ENCODE measurements around the gene RNF121. TPM values are rescaled to one million over a fixed set of nuclear protein-coding genes. Genes with fewer than 3 reads are reported as not detected.
"Not testable (repeated sequence)": the region's sequence is repeated elsewhere in the genome, so short reads cannot be mapped to it uniquely, and the experiment has no call there.

Gene RNF121
- 18.6 TPM for polyA plus RNA-seq (2013)

- peaks cover 10 to 26% (median 23%) of the 10 kb centered on the region in 4 experiments for H3K4me1 ChIP-seq (ENCODE audit: control extremely low read depth in 1 of 4, control insufficient read depth in 4 of 4, insufficient read depth in 4 of 4, low read length in 3 of 4)
- WGBS (ENCODE audit: insufficient coverage) = under 1% methylated on average over 30 of the region's 32 CpGs
- H3K4me3 ChIP-seq (ENCODE audit: control insufficient read depth in 1 of 7, extremely low read depth in 1 of 7, insufficient read depth in 4 of 7, low read depth in 2 of 7, low read length in 6 of 7) = peak within 1 kb of the TSS; percentile 84 to 100 (median 91)
- peaks cover 0 to 7% (median 6%) of the 10 kb centered on the region in 4 experiments for H3K36me3 ChIP-seq (ENCODE audit: control insufficient read depth in 4 of 4, insufficient read depth in 4 of 4, low read length in 3 of 4)
- peak within 1 kb of the TSS; percentile 99 to 100 for H3K27ac ChIP-seq (ENCODE audit: insufficient read depth in 1 of 2, low read depth in 1 of 2, low read length in 2 of 2, poor library complexity in 1 of 2, severe bottlenecking in 2 of 2)
- CTCF ChIA-PET = interaction anchor here (0.8 to 3.1 kb wide), 5 partner anchors 15 to 162 kb away, joined by 3 to 9 read pairs (median 5); no protein-coding TSS in a partner anchor
- peak; percentile 96 to 99 (median 98) for DNase-seq
- H3K9me3 ChIP-seq (ENCODE audit: control extremely low read depth in 1 of 5, control insufficient read depth in 4 of 5, insufficient read depth in 2 of 5, low read depth in 1 of 5, low read length in 4 of 5) = no peaks in the 10 kb centered on the region
- H3K27me3 ChIP-seq (replicated peaks in 2 of 5; ENCODE audit: control insufficient read depth in 4 of 5, insufficient read depth in 5 of 5, low read length in 4 of 5) = no peaks in the 10 kb centered on the region
- POLR2A ChIA-PET = interaction anchor here (0.5 to 1.8 kb wide), 2 partner anchors 14 to 427 kb away, joined by 5 to 6 read pairs; no protein-coding TSS in a partner anchor
Measured at GRCh38 chr11:71928737-71929443, at the start of gene RNF121. RNF121 (plus strand) TSS chr11:71929046; CDS start chr11:71929062, 16 bp downstream.

- H3K4me1 ChIP-seq (ENCODE audit: control extremely low read depth in 1 of 4, control insufficient read depth in 4 of 4, insufficient read depth in 4 of 4, low read length in 3 of 4); H3K4me3 ChIP-seq (ENCODE audit: control insufficient read depth in 1 of 7, extremely low read depth in 1 of 7, insufficient read depth in 4 of 7, low read depth in 2 of 7, low read length in 6 of 7); CTCF ChIA-PET; DNase-seq; H3K27ac ChIP-seq (ENCODE audit: insufficient read depth in 1 of 2, low read depth in 1 of 2, low read length in 2 of 2, poor library complexity in 1 of 2, severe bottlenecking in 2 of 2); H3K27me3 ChIP-seq (replicated peaks in 2 of 5; ENCODE audit: control insufficient read depth in 4 of 5, insufficient read depth in 5 of 5, low read length in 4 of 5); H3K36me3 ChIP-seq (ENCODE audit: control insufficient read depth in 4 of 4, insufficient read depth in 4 of 4, low read length in 3 of 4); POLR2A ChIA-PET; H3K9me3 ChIP-seq (ENCODE audit: control extremely low read depth in 1 of 5, control insufficient read depth in 4 of 5, insufficient read depth in 2 of 5, low read depth in 1 of 5, low read length in 4 of 5): not testable (repeated sequence)
- 96% methylated on average over 6 of the region's 12 CpGs for WGBS (ENCODE audit: insufficient coverage)
Measured at GRCh38 chr11:71885806-71886205, 43.0 kb upstream of the RNF121 start.

DNA sequence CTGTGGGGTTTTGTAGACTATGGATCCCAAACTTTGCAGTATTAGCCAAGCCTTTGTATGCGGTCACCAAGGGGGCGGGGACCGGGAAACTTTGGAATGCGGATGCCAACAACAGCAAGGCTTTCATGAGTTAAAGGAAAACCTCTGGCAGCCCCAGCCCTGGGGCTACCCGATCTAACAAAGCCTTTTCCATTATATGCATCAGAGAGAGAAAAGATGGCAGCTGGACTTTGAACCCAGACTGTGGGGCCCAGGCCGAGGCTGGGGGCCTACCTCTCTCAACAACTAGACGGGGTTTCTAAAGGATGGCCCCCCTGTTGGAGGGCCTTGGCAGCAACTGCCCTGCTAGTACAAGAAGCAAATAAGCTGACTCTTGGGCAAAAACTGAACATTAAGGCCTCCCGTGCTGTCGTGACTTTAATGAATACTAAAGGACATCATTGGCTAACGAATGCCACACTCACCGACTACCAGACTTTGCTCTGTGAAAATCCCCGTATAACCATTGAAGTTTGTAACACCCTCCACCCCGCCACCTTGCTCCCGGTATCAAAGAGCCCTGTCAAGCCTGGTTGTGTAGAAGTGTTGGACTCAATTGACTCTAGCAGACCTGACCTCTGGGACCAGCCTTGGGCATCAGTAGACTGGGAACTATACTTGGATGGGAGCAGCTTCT, 40.4 kb upstream of the RNF121 start:
- 98% methylated on average over 10 of the region's 14 CpGs for WGBS (ENCODE audit: insufficient coverage)
- H3K36me3 ChIP-seq (ENCODE audit: control insufficient read depth in 4 of 4, insufficient read depth in 4 of 4, low read length in 3 of 4); POLR2A ChIA-PET; H3K27ac ChIP-seq (ENCODE audit: insufficient read depth in 1 of 2, low read depth in 1 of 2, low read length in 2 of 2, poor library complexity in 1 of 2, severe bottlenecking in 2 of 2); H3K4me1 ChIP-seq (ENCODE audit: control extremely low read depth in 1 of 4, control insufficient read depth in 4 of 4, insufficient read depth in 4 of 4, low read length in 3 of 4); H3K4me3 ChIP-seq (ENCODE audit: control insufficient read depth in 1 of 7, extremely low read depth in 1 of 7, insufficient read depth in 4 of 7, low read depth in 2 of 7, low read length in 6 of 7); H3K27me3 ChIP-seq (replicated peaks in 2 of 5; ENCODE audit: control insufficient read depth in 4 of 5, insufficient read depth in 5 of 5, low read length in 4 of 5); H3K9me3 ChIP-seq (ENCODE audit: control extremely low read depth in 1 of 5, control insufficient read depth in 4 of 5, insufficient read depth in 2 of 5, low read depth in 1 of 5, low read length in 4 of 5); DNase-seq; CTCF ChIA-PET: not testable (repeated sequence)

DNA sequence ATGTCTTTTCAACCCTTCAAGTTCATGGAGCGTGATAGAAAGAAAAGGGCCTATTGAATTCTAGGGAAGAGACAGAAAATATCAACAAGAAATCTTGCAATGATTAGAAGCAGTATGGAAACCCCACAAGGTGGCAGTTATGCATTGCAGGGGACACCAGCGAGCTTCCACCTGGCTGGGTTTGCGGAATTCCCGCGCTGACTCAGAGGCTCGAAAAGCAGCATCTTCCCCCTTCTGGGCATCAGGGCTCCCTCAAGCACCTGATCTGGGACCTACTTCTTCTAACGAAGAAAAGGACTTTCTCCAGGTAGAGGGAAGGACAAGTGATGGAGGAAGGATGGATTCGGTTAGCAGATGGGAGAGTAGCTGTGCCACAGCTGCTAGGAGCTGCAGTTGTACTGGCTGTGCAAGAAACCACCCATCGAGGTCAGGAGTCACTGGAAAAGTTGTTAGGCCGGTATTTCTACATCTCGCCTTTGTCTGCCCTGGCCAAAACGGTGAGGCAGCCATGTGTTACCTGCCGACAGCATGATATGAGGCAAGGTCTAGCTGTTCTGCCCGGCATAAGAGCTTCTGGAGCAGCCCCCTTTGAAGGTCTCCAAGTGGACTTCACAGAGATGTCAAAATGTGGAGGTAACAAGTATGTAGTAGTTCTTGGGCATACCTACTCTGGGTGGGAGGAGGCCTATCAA, 39.5 kb upstream of the RNF121 start:
- H3K4me3 ChIP-seq (ENCODE audit: control insufficient read depth in 1 of 7, extremely low read depth in 1 of 7, insufficient read depth in 4 of 7, low read depth in 2 of 7, low read length in 6 of 7); H3K9me3 ChIP-seq (ENCODE audit: control extremely low read depth in 1 of 5, control insufficient read depth in 4 of 5, insufficient read depth in 2 of 5, low read depth in 1 of 5, low read length in 4 of 5); CTCF ChIA-PET; H3K4me1 ChIP-seq (ENCODE audit: control extremely low read depth in 1 of 4, control insufficient read depth in 4 of 4, insufficient read depth in 4 of 4, low read length in 3 of 4); POLR2A ChIA-PET; H3K27me3 ChIP-seq (replicated peaks in 2 of 5; ENCODE audit: control insufficient read depth in 4 of 5, insufficient read depth in 5 of 5, low read length in 4 of 5); H3K36me3 ChIP-seq (ENCODE audit: control insufficient read depth in 4 of 4, insufficient read depth in 4 of 4, low read length in 3 of 4); DNase-seq; H3K27ac ChIP-seq (ENCODE audit: insufficient read depth in 1 of 2, low read depth in 1 of 2, low read length in 2 of 2, poor library complexity in 1 of 2, severe bottlenecking in 2 of 2): not testable (repeated sequence)
- WGBS (ENCODE audit: insufficient coverage) = 94% methylated on average over 5 of the region's 14 CpGs

- WGBS (ENCODE audit: insufficient coverage) = 98% methylated on average over 9 of the region's 12 CpGs
- Histone ChIP-seq H3K4me3 (ENCODE audit: control insufficient read depth in 1 of 7, extremely low read depth in 1 of 7, insufficient read depth in 4 of 7, low read depth in 2 of 7, low read length in 6 of 7) (no peak overlapping the region), H3K27ac (ENCODE audit: insufficient read depth in 1 of 2, low read depth in 1 of 2, low read length in 2 of 2, poor library complexity in 1 of 2, severe bottlenecking in 2 of 2) (no peak overlapping the region), H3K27me3 (replicated peaks in 2 of 5; ENCODE audit: control insufficient read depth in 4 of 5, insufficient read depth in 5 of 5, low read length in 4 of 5) (no peaks in the 10 kb centered on the region), H3K9me3 (ENCODE audit: control extremely low read depth in 1 of 5, control insufficient read depth in 4 of 5, insufficient read depth in 2 of 5, low read depth in 1 of 5, low read length in 4 of 5) (peaks cover 0 to 2% (median 0%) of the 10 kb centered on the region in 5 experiments), H3K36me3 (ENCODE audit: control insufficient read depth in 4 of 4, insufficient read depth in 4 of 4, low read length in 3 of 4) (peaks cover 0 to 2% (median 0%) of the 10 kb centered on the region in 4 experiments), H3K4me1 (ENCODE audit: control extremely low read depth in 1 of 4, control insufficient read depth in 4 of 4, insufficient read depth in 4 of 4, low read length in 3 of 4) (no peaks in the 10 kb centered on the region)
- ChIA-PET POLR2A (no interaction called here), CTCF (no interaction called here)
- DNase-seq = no peak
Measured at GRCh38 chr11:71895961-71896360, 32.9 kb upstream of the RNF121 start.

DNA sequence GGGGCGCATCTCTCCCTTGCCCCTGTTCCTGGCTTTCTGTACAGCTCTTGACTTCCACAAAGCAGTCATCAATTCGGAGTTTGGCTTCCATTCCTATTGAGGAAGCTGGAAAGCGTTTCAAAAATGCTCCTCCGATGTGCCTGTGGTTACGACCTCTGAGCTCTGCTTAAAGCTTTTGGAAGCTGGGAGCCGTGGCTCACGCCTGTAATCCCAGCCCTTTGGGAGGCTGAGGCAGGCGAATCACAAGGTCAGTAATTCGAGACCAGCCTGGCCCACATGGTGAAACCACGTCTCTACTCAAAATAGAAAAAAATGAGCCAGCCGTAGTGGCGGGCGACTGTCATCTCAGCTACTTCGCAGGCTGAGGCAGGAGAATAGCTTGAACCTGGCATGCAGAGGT, 27.7 kb upstream of the RNF121 start:
- H3K4me3 ChIP-seq (ENCODE audit: control insufficient read depth in 1 of 7, extremely low read depth in 1 of 7, insufficient read depth in 4 of 7, low read depth in 2 of 7, low read length in 6 of 7); H3K4me1 ChIP-seq (ENCODE audit: control extremely low read depth in 1 of 4, control insufficient read depth in 4 of 4, insufficient read depth in 4 of 4, low read length in 3 of 4); H3K27ac ChIP-seq (ENCODE audit: insufficient read depth in 1 of 2, low read depth in 1 of 2, low read length in 2 of 2, poor library complexity in 1 of 2, severe bottlenecking in 2 of 2); H3K9me3 ChIP-seq (ENCODE audit: control extremely low read depth in 1 of 5, control insufficient read depth in 4 of 5, insufficient read depth in 2 of 5, low read depth in 1 of 5, low read length in 4 of 5); POLR2A ChIA-PET; H3K27me3 ChIP-seq (replicated peaks in 2 of 5; ENCODE audit: control insufficient read depth in 4 of 5, insufficient read depth in 5 of 5, low read length in 4 of 5); DNase-seq: not testable (repeated sequence)
- CTCF ChIA-PET = interaction anchor here (0.8 kb wide), 1 partner anchor 10 kb away, joined by 4 read pairs; no protein-coding TSS in a partner anchor
- H3K36me3 ChIP-seq (ENCODE audit: control insufficient read depth in 4 of 4, insufficient read depth in 4 of 4, low read length in 3 of 4) = peaks cover 0 to 11% (median 2%) of the 10 kb centered on the region in 4 experiments
- 98% methylated on average over 13 of the region's 14 CpGs for WGBS (ENCODE audit: insufficient coverage)

GRCh38 chr11:71908218-71908617, 20.6 kb upstream of the RNF121 start:
- 88% methylated on average over 5 of the region's 9 CpGs for WGBS (ENCODE audit: insufficient coverage)
- Histone ChIP-seq H3K27ac (ENCODE audit: insufficient read depth in 1 of 2, low read depth in 1 of 2, low read length in 2 of 2, poor library complexity in 1 of 2, severe bottlenecking in 2 of 2) (no peak overlapping the region), H3K9me3 (ENCODE audit: control extremely low read depth in 1 of 5, control insufficient read depth in 4 of 5, insufficient read depth in 2 of 5, low read depth in 1 of 5, low read length in 4 of 5) (no peaks in the 10 kb centered on the region), H3K4me3 (ENCODE audit: control insufficient read depth in 1 of 7, extremely low read depth in 1 of 7, insufficient read depth in 4 of 7, low read depth in 2 of 7, low read length in 6 of 7) (no peak overlapping the region), H3K36me3 (ENCODE audit: control insufficient read depth in 4 of 4, insufficient read depth in 4 of 4, low read length in 3 of 4) (peaks cover 0 to 22% (median 4%) of the 10 kb centered on the region in 4 experiments), H3K4me1 (ENCODE audit: control extremely low read depth in 1 of 4, control insufficient read depth in 4 of 4, insufficient read depth in 4 of 4, low read length in 3 of 4) (no peaks in the 10 kb centered on the region), H3K27me3 (replicated peaks in 2 of 5; ENCODE audit: control insufficient read depth in 4 of 5, insufficient read depth in 5 of 5, low read length in 4 of 5) (no peaks in the 10 kb centered on the region)
- CTCF ChIA-PET = no interaction called here
- POLR2A ChIA-PET = no interaction called here
- DNase-seq = no peak

All from common myeloid progenitor, CD34-positive (primary cell).